LNCAP (cell line): ENCODE results near the gene SIDT2.

Experiments used
- TF ChIP-seq, protein P1 (sequence below): fragments of 450-650 bp; IDR thresholded peaks from 2 replicates; pipeline ENCODE4 v1.5.1; 2017; ENCODE audit warnings: mild to moderate bottlenecking

SIDT2 gene

GRCh38 chr11:117232092-117232878, 53.7 kb downstream of the SIDT2 start, which contains the start of gene RNF214:
RNF214 (plus strand) TSS chr11:117232671; CDS start chr11:117234273, 1,602 bp downstream.
- TF ChIP-seq, protein P1, sequence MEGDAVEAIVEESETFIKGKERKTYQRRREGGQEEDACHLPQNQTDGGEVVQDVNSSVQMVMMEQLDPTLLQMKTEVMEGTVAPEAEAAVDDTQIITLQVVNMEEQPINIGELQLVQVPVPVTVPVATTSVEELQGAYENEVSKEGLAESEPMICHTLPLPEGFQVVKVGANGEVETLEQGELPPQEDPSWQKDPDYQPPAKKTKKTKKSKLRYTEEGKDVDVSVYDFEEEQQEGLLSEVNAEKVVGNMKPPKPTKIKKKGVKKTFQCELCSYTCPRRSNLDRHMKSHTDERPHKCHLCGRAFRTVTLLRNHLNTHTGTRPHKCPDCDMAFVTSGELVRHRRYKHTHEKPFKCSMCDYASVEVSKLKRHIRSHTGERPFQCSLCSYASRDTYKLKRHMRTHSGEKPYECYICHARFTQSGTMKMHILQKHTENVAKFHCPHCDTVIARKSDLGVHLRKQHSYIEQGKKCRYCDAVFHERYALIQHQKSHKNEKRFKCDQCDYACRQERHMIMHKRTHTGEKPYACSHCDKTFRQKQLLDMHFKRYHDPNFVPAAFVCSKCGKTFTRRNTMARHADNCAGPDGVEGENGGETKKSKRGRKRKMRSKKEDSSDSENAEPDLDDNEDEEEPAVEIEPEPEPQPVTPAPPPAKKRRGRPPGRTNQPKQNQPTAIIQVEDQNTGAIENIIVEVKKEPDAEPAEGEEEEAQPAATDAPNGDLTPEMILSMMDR: peak; percentile 99

DNA sequence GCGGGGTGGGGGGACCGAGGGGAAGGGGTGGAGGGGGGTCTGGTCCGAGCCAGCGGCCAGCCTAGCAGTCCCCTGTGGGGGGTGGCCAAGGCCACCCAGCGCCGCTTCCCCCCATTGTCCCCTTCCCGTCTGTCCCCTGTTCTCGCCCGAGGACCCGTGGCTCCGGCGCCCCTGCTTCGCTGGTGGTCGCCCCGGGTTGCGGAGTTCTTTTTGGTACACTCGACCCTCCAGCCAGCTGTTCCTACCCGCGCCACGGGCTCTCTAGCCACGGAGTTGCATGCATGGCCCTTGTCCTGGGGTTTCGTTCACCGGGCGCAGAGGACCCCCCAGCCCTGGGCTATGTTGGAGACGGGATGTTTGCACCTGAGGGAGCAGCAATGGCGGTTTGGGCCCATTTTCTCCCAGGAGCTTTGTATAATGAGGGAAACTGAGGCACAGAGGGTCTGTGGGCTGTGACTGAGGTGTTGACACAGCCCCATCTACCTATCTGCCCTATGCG, 54.4 kb downstream of the SIDT2 start:
- TF ChIP-seq, protein P1: no peak

GRCh38 chr11:117238221-117238620, 59.7 kb downstream of the SIDT2 start:
- TF ChIP-seq, protein P1: no peak

- TF ChIP-seq, protein P1: no peak
These were observed 60.8 kb downstream of the SIDT2 start for GRCh38 chr11:117239295-117239694.
